Sigmoid colon (tissue), 4 donors: Measurements from ENCODE around the gene HELZ.

ENCODE experiments used
- POLR2A ChIP-seq, 2 donors: fragments of 450-650 bp; IDR thresholded peaks; one replicate each; pipeline ENCODE4 v1.6.1; 2016; ENCODE audit warnings: antibody characterized with exemption in 2 of 2, mild to moderate bottlenecking in 2 of 2, moderate library complexity in 2 of 2
- POLR2AphosphoS5 ChIP-seq, 4 donors: sonication (generic); formaldehyde crosslinking; IDR thresholded peaks; one replicate each; pipeline ENCODE4 v1.6.1; 2017; ENCODE audit warnings: antibody characterized with exemption in 4 of 4
- TF ChIP-seq, protein P1 (sequence below), 4 experiments: fragments of 450-650 bp in 3 of 4; fragments of 200-600 bp in 1 of 4; IDR thresholded peaks; one replicate each; pipeline ENCODE4 v1.5.1; 2016 to 2019; ENCODE audit warnings: antibody characterized with exemption in 4 of 4, mild to moderate bottlenecking in 3 of 4, moderate library complexity in 2 of 4

- TF ChIP-seq, protein P1, sequence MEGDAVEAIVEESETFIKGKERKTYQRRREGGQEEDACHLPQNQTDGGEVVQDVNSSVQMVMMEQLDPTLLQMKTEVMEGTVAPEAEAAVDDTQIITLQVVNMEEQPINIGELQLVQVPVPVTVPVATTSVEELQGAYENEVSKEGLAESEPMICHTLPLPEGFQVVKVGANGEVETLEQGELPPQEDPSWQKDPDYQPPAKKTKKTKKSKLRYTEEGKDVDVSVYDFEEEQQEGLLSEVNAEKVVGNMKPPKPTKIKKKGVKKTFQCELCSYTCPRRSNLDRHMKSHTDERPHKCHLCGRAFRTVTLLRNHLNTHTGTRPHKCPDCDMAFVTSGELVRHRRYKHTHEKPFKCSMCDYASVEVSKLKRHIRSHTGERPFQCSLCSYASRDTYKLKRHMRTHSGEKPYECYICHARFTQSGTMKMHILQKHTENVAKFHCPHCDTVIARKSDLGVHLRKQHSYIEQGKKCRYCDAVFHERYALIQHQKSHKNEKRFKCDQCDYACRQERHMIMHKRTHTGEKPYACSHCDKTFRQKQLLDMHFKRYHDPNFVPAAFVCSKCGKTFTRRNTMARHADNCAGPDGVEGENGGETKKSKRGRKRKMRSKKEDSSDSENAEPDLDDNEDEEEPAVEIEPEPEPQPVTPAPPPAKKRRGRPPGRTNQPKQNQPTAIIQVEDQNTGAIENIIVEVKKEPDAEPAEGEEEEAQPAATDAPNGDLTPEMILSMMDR (IDR thresholded peaks at IDR 0.05), result no peak
- TF ChIP-seq POLR2A (IDR thresholded peaks at IDR 0.05), result no peak
- no peak for TF ChIP-seq POLR2AphosphoS5 (IDR thresholded peaks at IDR 0.05)
Observed at GRCh38 chr17:67082107-67082506, 162.9 kb downstream of the HELZ start.
